GM21576 (cell line): ENCODE data around the gene ANKRD37.

Experiments used
- ATAC-seq: cut with Tn5 transposase; IDR thresholded peaks from one replicate; pipeline ENCODE4 v1.9.1; 2021; ENCODE audit warnings: mild to moderate bottlenecking, moderate library complexity; ENCODE audit not compliant: unreplicated experiment

Gene ANKRD37

DNA sequence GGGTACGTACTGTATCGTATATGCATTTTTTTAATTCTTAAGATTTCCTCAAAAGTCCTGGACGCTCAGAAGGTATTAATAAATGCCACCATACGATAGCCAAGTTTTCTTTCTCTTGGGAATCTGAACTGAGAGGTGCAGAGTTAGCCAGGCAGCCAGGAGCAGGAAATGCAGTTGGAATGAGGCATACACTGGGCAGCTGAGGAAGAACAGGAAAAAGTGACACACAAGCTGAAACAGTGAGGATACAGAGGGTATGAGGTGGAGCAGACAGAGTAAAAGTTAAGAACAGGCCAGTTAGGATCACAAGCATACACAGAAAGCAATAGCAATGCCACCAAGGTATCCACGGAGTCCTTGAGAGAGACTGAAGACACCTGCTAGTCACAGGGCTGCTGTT, 15.8 kb downstream of the ANKRD37 start:
- ATAC-seq: no peak

DNA sequence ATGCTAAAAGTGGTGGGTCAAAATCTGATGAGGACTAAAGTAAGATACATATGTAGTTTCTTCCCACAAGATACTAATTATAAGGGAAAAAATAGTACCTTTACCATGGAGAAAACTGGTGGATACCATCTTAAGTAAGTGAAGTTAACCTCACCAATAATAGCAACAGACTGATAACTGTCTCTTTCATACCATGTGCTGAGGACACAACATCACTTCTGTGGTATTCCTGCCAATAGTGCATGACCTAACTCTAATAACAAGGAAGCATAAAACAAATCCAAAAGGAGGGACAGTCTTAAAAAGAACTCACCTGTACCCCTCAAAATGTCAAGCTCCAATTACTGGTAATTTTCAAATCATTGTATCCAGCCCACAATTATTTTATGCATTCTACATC, 20.3 kb downstream of the ANKRD37 start:
- ATAC-seq: no peak

DNA sequence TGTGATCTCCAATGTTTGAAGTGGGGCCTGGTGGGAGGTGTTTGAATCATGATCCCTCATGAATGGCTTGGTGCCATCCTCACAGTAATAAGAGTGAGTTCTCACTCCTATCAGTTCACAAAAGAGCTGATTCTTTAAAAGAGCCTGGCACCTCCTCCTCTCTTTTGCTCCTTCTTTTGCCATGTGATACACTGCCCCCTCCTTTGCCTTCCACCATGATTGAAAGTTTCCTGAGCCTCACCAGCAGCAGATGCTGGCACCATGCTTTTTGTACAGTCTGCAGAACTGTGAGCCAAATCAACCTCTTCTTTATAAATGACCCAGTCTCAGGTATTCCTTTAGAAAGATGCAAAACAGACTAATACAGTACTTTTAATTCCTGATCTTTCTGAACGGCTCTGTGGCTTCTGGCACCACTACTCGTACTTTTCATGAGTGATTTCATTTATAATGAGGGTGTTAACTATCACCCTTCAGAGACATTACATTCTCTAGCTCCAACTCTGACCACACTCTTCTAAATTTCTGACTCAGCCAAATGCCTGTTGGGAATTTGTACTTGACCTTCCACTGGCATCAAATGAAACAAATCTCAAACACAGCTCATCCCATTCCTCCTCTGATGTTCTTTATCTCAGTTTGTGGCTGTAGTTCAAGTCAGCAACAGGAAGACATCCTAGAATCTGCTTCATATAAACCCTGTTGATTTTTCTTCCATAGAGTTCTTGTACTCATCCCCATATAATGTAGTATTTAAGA, 24.9 kb downstream of the ANKRD37 start:
- ATAC-seq: no peak

DNA sequence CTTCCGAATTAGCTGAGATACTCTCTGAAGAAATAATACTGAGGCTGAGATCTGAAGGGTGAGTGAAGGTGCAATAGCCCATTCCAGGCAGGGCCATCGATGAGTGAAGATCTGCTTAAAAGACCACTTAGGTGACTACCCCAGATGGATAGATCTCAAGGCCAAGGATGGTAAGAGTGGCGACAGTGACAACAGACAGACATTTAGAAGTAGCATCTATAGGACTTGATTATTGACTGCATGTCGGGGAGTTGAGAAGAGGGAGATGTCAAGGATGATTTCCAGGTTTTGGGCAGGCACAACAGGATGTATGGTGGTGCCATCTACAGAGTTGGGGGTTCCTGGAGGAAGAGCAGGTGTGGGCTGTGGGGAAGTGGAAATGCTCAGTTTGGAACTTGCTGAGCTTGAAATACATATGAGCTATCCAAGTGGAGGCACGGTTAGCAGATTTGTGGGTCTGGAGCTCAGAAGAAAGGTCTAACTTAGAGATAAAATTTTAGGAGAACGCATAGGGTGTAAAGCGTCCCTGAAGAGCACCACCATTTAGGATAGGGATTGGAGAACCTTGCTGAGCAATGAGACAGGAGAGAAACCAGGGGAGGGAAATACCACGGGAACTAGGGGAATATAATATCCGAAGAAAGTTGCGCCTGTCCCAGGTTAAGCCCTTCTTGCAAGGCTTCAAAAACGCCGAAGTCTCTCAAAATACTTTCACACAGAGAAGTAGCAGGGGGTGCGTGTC, 28.4 kb downstream of the ANKRD37 start:
- ATAC-seq: peak; percentile 2

DNA sequence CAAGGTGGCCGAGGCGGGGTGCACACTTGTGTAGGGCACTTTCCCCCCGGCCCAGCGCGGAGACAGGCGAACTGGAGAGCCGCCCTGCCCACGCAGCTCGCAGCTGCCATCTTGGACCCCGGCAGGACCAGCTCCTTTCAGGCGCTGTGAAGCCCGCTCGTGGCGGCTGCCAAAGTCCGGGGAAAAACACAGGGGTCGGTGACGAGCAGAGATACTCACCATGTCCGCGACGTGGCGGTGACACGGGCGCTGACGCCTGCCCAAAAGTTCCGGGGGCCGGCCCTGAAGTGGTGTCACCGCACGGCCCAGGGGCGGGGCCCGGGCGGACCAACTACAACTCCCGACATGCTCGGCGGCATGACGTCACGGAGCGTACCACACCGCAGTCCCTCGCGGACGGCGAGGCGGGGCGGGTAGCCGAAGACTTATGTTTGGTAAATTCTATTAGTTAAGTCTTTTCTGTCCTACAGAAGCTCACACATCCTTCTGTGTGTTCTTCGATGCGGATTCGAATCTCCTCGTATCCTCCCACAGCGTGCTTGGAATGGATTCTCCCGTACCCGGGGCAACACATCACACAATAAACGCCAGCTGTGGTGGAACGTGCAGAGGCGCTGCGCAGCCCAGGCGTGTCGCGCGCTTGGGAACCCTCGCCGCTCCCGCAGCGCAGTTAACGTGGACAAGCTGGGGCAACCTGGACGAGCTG, 29.2 kb downstream of the ANKRD37 start, which contains the start of gene UFSP2:
Gene UFSP2, minus strand, starts transcription at position 318 of the 706 bp plus-strand sequence. Its CDS starts 96 bp downstream, at position 222.
- peak; percentile 93 for ATAC-seq

DNA sequence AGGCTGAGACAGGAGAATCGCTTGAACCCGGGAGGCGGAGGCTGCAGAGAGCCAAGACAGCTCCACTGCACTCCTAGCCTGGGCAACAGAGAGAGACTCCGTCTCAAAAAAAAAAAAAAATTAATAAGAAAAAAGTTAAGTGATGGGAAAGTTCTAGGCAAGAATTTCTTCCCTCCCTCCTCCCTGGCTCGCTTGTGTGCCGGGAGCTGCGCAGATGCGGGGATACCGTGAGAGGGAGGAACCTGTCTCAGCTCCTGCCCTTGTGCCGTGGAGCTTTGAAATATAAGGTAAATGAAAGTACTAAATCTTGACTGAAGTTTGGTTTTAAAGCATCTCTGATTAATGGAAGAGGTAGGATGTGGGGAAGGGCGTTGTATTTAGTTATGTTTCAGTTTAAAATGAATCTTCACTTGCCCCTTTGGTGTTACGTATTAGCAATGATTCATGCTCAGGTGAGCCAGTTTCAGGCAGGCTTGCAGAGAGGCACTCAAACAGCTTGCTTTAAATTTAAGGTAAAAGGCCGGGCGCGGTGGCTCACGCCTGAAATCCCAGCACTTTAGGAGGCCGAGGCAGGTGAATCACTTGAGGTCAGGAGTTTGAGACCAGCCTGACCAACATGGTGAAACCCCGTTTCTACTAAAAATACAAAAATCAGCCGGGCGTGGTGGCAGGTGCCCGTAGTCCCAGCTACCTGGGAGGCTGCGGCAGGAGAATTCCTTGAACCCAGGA, 30.5 kb downstream of the ANKRD37 start:
- ATAC-seq: no peak

DNA sequence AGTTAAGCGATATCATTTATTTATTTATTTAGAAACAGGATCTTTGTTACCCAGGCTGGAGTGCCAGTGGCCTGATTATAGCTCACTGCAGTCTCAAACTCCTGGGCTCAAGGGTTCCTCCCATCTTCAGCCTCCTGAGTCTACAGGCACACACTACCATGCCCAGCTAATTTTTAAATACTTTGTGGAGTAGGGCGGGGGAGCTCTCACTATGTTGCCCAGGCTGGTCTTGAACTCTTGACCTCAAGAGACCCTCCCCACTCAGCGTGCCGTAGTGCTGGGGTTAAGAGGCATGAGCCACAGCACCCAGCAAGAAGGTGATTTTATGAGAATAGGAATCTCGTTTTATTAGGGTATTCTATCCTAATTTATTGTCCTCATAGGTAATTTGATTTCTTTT, 33.0 kb downstream of the ANKRD37 start:
- no peak for ATAC-seq

DNA sequence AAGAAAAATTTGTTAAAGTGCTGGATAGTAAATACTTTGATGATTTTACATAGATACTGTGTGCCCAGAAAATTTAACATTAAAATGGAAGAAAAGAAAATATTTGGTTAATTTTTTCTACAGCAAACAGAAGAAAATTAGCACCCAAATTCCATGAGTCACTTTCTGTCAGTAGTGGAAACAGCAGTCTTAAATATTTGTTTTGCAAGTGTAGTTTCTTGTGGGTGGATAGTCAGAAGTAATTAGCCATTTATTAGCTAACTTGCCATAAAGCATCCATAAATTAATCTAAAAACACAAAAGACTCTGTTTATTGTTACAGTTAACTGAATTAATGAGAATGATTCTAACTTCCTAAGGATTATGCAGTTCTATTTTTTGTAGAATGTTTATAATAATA, 38.8 kb downstream of the ANKRD37 start:
- ATAC-seq: no peak

DNA sequence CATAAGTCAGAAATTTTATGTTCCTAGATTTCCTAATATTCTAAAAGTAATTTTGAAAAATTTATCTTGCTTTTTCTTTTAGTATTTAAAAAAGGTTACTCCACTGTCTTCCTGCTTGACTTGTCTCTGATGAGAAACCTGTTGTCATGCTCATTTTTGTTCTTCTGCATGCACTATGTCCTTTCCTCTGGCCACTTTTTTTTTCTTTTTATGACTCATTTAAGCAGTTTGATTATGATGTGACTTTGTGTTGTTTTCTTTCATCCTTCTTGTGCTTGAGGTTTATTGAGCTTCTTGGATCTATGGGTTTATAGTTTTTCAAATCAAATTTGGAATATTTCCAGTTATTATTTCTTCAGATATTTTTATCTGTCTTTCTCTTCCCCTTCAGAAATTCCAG, 41.2 kb downstream of the ANKRD37 start:
- ATAC-seq: no peak

DNA sequence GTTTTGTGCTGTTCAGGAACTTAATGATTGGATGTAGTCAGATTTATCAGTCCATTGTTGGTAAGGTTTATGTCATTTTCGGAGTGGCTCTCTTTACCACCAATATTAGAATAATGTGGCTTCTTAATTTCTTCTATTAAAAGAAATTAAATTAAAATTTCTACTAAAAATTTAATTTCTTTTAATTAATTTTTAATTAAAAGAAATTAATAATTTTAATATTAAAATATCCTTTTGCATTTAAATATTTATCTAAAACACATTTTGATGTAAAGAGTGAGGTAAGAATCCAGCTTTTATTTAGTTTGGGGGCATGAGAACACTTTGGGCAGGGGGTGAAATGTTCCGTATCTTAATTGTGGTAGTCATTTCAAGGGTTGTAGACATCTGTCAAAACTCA, 44.8 kb downstream of the ANKRD37 start:
- ATAC-seq: no peak

DNA sequence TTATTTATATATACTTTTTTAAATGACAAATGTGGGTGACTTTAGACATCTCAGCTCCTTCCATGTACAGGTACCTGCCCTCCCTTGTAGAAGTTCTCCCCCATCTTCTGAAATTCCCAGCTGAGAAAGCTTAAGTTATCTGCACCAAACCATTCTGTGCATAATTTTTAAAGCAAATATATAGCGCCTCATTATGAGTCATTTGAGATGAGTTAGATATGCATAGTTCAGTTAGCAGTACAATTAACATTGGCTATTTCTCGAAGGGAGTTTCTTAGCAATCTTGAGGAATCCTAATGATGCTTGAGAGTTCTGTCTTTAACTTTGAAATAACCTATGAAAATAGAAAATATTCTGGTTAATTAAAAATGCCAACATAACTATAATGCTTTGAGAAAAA, 48.6 kb downstream of the ANKRD37 start:
- ATAC-seq: no peak
